DMS114 treated with DMSO at 0.1 percent for 48 hours (cell line): ENCODE data around the gene CTSA.
A peak's percentile ranks its signal among the peaks of the same experiment; 100 is the strongest.
"Not testable (repeated sequence)": the region's sequence is repeated elsewhere in the genome, so short reads cannot be mapped to it uniquely, and the experiment has no call there.

ENCODE experiments used
- DNase-seq: peaks from one replicate; lab custom pipeline; 2025; ENCODE audit not compliant: unreplicated experiment; lab: John Stamatoyannopoulos, UW

The CTSA gene

GRCh38 chr20:45917790-45918141, 26.6 kb downstream of the CTSA start:
- no peak for DNase-seq

DNA sequence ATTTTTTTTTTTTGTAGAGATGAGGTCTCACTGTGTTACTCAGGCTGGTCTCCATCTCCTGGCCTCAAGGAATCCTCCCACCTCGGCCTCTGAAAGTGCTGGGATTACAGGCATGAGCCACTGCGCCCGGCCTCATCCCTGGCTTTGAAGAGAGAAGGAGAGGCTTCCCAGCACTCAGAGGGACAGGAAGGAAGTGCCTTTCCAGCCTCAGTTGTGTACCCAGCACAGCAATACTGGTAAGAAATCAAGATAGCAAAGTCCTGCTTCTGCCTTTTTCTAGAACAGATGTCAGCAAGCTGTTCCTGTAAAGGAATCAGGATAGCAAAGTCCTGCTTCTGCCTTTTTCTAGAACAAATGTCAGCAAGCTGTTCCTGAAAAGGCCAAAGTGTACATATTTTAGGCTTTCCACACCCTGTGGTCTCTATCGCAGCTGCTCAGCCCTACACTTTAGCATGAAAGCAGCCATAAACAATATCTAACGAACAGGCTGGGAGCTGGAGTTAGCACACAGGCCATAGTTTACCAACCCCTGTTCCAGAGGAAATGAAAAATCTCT, 27.1 kb downstream of the CTSA start:
- no peak for DNase-seq

- DNase-seq: no peak
These were observed 27.8 kb downstream of the CTSA start for GRCh38 chr20:45918779-45919537.

- DNase-seq: no peak
These were observed 28.6 kb downstream of the CTSA start for GRCh38 chr20:45919542-45920399.

GRCh38 chr20:45920462-45921336, 29.6 kb downstream of the CTSA start:
- DNase-seq: no peak

- DNase-seq: no peak
These were observed 30.4 kb downstream of the CTSA start for GRCh38 chr20:45921337-45922189.

GRCh38 chr20:45924391-45925261, 33.5 kb downstream of the CTSA start:
- no peak for DNase-seq

- DNase-seq: no peak
These were observed 34.8 kb downstream of the CTSA start for GRCh38 chr20:45925821-45926506.

DNA sequence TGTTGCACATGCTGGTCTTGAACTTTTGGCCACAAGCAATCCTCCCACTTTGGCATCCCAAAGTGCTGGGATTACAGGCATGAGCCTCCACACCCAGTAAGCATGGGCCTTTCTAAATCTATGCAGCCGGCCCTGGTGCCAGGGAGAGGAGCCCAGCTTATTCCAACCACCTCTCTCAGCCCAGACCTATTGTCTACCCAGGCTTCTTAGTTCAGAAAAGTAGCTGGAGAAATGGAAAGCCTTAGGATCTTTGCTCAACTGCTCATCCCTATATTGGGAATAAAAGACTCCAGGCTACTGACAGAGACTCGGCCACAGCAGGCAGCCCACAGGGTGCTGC, 35.6 kb downstream of the CTSA start:
- no peak for DNase-seq

DNA sequence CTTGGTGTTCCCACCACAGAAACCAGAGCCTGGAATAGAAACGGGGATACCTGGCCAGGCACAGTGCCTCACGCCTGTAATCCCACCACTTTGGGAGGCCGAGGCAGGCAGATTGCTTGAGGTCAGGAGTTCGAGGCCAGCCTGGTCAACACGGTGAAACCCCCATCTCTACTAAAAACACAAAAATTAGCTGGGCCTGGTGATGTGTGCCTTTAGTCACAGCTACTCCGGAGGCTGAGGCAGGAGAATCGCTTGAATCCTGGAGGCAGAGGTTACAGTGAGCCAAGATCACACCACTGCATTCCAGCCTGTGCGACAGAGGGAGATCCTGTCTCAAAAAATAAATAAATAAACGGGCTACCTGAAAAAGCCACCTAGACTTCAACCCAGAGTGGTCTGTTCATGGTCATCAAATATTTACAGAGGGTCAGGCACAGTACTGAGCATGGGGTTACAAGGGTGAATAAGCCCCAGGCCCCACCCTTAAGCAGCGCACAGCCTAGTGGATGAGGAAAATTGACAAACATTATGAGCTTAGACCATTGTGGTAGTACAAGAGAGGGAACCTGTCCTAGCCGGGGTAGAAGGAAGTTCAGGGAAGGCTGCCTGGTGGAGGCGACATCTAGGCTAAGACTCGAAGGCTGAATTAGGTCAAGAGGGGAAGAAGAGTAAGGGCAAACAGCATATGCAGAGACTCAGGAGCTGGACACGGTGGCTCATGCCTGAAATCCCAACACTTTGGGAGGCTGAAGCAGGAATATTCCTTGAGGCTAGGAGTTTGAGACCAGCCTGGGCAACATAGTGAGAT, 36.1 kb downstream of the CTSA start:
- no peak for DNase-seq

GRCh38 chr20:45931680-45932079, 40.5 kb downstream of the CTSA start:
- DNase-seq: not testable (repeated sequence)

DNA sequence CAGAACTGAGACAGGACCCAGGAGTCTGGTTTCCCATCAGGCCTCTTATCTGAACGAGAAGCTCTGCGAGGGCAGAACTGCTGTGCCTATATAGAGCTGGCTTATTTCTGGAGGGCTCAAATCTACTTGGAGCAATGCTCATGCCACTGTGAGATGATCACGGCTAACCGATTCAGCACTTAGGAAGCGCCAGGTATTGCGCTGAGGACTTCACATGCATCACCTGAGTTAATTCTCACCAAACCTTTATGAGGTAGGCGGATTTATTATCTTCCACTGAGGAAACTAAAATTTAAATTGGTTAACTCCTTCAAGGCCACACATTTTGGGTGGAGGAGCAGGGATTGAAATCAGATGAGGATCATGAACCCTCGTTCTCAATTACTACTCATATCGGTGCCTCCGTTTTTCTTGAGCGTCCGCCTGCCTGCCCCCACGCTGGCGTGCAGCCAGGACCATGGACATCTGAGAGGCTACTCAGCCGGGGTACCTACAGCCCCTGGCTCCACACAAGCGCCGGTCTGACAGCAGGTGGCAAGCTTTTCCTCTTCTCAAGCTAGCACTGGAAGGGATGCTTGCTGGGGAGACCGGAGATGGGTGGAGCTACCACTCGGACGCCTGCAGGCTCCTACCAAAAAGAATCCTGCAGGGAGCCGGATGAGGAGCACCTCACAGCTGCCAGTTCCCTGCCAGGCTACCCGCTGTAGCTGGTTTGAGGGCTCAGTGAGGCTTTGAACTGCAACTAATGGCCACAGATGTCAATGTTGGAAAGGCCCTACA, 42.3 kb downstream of the CTSA start:
- DNase-seq: no peak

DNA sequence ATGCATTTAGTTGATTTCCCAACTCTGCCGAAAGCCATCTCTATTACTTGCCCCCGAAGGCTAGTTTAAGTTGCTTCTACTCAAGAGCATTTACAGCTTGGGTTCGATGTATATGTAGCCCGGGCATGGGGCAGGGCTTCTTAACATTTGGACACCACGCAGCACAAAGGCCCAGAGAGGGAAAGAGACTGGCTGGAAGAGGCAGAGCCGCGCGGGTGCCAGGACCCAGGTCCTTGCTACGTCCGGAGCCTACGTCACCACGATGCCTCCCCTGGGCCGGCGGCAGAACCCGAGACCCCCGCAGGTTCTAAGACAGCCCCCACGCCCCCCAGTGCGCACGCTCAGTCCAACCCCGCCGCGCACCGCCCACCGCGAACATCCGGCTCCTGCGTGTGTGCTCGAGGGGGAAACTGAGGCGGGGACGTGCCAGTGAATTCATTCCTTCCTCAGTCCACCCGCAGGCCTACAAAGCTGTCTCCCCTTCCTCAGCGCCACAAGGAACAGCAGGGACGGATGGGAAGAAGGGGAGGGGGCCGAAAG, 43.0 kb downstream of the CTSA start:
- peak; percentile 52 for DNase-seq

- peak; percentile 91 for DNase-seq
These were observed 43.7 kb downstream of the CTSA start, which contains the start of gene PCIF1 for GRCh38 chr20:45934586-45935415. Gene PCIF1 (plus strand): TSS chr20:45934683. CDS start chr20:45939000, 4,317 bp downstream.

DNA sequence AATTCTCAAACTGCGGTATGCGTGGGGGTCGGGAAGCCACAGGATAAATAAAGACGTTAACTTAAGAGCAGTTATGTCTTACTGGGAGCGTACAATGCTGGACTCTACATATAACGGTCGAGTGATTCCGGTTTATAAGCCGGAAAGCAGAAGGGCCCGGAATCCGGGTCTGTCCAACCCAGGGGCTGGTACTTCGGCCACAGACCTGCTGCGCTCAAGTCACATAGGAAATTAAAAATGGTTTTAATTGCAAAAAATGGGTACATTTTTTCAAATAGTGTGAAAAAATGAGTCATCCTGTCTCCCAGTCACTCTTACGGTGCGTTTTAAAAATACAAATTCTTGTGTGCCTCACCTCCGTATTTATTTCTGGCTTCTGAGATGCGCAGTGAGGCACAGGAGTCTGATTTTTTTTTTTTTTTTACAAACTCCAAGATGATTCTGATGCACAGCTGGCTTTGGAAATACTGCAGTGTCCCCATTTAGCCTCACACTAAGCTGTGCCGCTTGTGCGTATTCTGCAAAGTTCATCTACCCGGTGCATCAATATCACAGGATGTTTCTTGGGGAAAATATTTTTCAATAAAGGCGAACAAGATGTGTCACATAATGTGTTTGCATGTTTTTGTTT, 44.4 kb downstream of the CTSA start:
- no peak for DNase-seq
